IMR-90 (cell line): Measurements from ENCODE around the gene HES1.

Experiments used
- BHLHE40 ChIP-seq: fragments of 150-350 bp; IDR thresholded peaks from 2 replicates; pipeline ENCODE4 v1.6.1; 2016; ENCODE audit warnings: mild to moderate bottlenecking, low read depth, low read length
- CTCF ChIP-seq: conservative IDR thresholded peaks from 2 replicates; pipeline ENCODE4 v1.5.1; 2012; ENCODE audit warnings: mild to moderate bottlenecking, low read depth, low read length, improper control_type of control experiment
- MXI1 ChIP-seq: IDR thresholded peaks from 2 replicates; pipeline ENCODE4 v1.6.1; 2012; ENCODE audit warnings: low read depth, mild to moderate bottlenecking, low read length, moderate library complexity, borderline replicate concordance
- POLR2A ChIP-seq: IDR thresholded peaks from 2 replicates; pipeline ENCODE4 v1.6.1; 2012; ENCODE audit warnings: mild to moderate bottlenecking, low read depth, low read length
- RAD21 ChIP-seq: IDR thresholded peaks from 2 replicates; pipeline ENCODE4 v1.6.1; 2012; ENCODE audit warnings: low read length, improper control_type of control experiment
- SMC3 ChIP-seq: fragments of 150-350 bp; IDR thresholded peaks from 2 replicates; pipeline ENCODE4 v1.6.1; 2016; ENCODE audit warnings: low read depth, mild to moderate bottlenecking, antibody characterized with exemption, low read length, moderate library complexity
- USF2 ChIP-seq: fragments of 150-350 bp; IDR thresholded peaks from 2 replicates; pipeline ENCODE4 v1.6.1; 2017; ENCODE audit warnings: mild to moderate bottlenecking, antibody characterized with exemption, low read length, low read depth

- no peak for TF ChIP-seq BHLHE40
- TF ChIP-seq SMC3, result no peak
- TF ChIP-seq CTCF, result no peak
- TF ChIP-seq POLR2A, result no peak
- no peak for TF ChIP-seq USF2
- no peak for TF ChIP-seq RAD21
- no peak for TF ChIP-seq MXI1
These were observed 44.8 kb upstream of the HES1 start for GRCh38 chr3:194091141-194091540.
